ENCODE data around the gene GUCY1B1.

DNA sequence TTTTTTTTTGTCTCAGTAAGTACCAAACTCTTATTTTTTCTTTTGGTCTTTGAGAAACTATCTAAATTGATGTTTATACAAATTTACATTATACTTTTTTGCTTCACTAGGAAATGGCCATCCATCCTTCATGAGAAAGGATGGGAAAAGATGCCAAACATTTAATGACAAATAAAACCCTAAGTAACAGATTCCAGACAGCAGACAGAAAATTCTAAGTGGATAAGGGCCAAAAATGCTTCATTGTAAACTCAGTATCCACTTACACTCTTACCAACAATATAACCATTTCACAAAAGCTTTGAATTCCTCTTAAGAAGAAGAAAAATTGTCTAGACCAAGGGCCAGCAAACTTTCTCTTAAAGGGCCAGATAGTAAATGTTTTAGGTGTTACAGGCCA, 3.5 kb downstream of the GUCY1B1 start:
- TF ChIP-seq, protein P1, sequence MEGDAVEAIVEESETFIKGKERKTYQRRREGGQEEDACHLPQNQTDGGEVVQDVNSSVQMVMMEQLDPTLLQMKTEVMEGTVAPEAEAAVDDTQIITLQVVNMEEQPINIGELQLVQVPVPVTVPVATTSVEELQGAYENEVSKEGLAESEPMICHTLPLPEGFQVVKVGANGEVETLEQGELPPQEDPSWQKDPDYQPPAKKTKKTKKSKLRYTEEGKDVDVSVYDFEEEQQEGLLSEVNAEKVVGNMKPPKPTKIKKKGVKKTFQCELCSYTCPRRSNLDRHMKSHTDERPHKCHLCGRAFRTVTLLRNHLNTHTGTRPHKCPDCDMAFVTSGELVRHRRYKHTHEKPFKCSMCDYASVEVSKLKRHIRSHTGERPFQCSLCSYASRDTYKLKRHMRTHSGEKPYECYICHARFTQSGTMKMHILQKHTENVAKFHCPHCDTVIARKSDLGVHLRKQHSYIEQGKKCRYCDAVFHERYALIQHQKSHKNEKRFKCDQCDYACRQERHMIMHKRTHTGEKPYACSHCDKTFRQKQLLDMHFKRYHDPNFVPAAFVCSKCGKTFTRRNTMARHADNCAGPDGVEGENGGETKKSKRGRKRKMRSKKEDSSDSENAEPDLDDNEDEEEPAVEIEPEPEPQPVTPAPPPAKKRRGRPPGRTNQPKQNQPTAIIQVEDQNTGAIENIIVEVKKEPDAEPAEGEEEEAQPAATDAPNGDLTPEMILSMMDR (IDR thresholded peaks at IDR 0.05 in 4 of 5, conservative IDR thresholded peaks at IDR 0.05 in 1 of 5), result no peak
- no peak for TF ChIP-seq POLR2A (IDR thresholded peaks at IDR 0.05)

All from gastrocnemius medialis (tissue), 4 donors.